K562 (cell line): Measurements from ENCODE around the gene PAIP2. TPM values are rescaled to one million over a fixed set of nuclear protein-coding genes. Genes with fewer than 3 reads are reported as not detected.

Experiments
- ATAC-seq: fragments of 200-7000 bp; cut with Tn5 transposase; 3 replicates; pipeline ENCODE4 v1.9.1; 2020; ENCODE audit warnings: moderate library complexity
- BruUV-seq: library from RNA; stranded (reverse); fragments of 400-500 nt; replicated peaks from 2 replicates; lab custom pipeline; 2021; lab: Mats Ljungman, UMichigan
- CTCF ChIA-PET: fragments of 300-600 bp; formaldehyde crosslinking; extraction: SDS; loops from one replicate; lab custom pipeline; 2021; ENCODE audit warnings: low intra/inter-chr PET ratio; lab: Yijun Ruan, JAX
- POLR2A ChIA-PET: fragments of 300-600, 350-650 bp; sonication (Branson Sonifier 250); formaldehyde crosslinking; extraction: SDS; loops from one replicate; lab custom pipeline; 2021; ENCODE audit warnings: antibody characterized with exemption, inconsistent platforms; lab: Yijun Ruan, JAX
- DNase-seq, 4 experiments: peaks; one replicate each; pipeline versions ENCODE4 v3.0.0 to v3.0.0-alpha.2; 2011 to 2018; ENCODE audit warnings: low spot score in 3 of 4, mixed read lengths in 3 of 4; ENCODE audit errors: extremely low read depth in 1 of 4
- FAIRE-seq: peaks from 2 replicates; lab custom pipeline; 2011; peaks lifted over from hg19 to GRCh38; lab: Jason Lieb, UNC
- H2AFZ ChIP-seq: 2 replicates; pipeline ENCODE4 v1.6.0; 2011; ENCODE audit warnings: low read depth, low read length, control low read depth, inconsistent platforms
- H3K27ac ChIP-seq: fragments of 200-600 bp; 3 replicates; pipeline ENCODE4 v1.8.0; 2011; ENCODE audit warnings: low read depth, mild to moderate bottlenecking, control low read depth, inconsistent platforms, low read length, moderate library complexity, mixed read lengths; ENCODE audit errors: extremely low read depth
- H3K27me3 ChIP-seq, 2 experiments: fragments of 300-600 bp in 1 of 2; 2 replicates in 1 of 2; 3 replicates in 1 of 2; pipeline versions ENCODE4 v1.6.0 to v1.8.0; 2011; ENCODE audit warnings: inconsistent platforms in 2 of 2, low read length in 2 of 2, mild to moderate bottlenecking in 1 of 2, mixed read lengths in 1 of 2, moderate library complexity in 1 of 2; ENCODE audit not compliant: control insufficient read depth in 2 of 2, insufficient read depth in 2 of 2
- H3K36me3 ChIP-seq: fragments of 300-600 bp; 3 replicates; pipeline ENCODE4 v1.8.0; 2011; ENCODE audit warnings: mild to moderate bottlenecking, low read length, inconsistent platforms; ENCODE audit not compliant: control insufficient read depth, insufficient read depth
- H3K4me1 ChIP-seq, 2 experiments: fragments of 200-600 bp in 1 of 2; replicated peaks in 1 of 2; 2 replicates in 1 of 2; 3 replicates in 1 of 2; pipeline versions ENCODE4 v1.5.1 to v1.8.0; 2011; ENCODE audit warnings: inconsistent platforms in 2 of 2, low read length in 2 of 2, mild to moderate bottlenecking in 1 of 2, mixed read lengths in 1 of 2, moderate library complexity in 1 of 2; ENCODE audit not compliant: control insufficient read depth in 2 of 2, insufficient read depth in 2 of 2
- H3K4me2 ChIP-seq: 2 replicates; pipeline ENCODE4 v1.6.1; 2011; ENCODE audit warnings: low read length, control low read depth, inconsistent platforms, mixed read lengths; ENCODE audit not compliant: insufficient read depth
- H3K4me3 ChIP-seq: fragments of 200-600 bp; sonication (generic), shearing (Covaris generic); 2 replicates; pipeline ENCODE4 v1.5.1; 2016; ENCODE audit warnings: control low read depth, inconsistent platforms
- H3K79me2 ChIP-seq: fragments of 200-600 bp; 3 replicates; pipeline ENCODE4 v1.8.0; 2011; ENCODE audit warnings: low read length, inconsistent platforms; ENCODE audit not compliant: control insufficient read depth, insufficient read depth
- H3K9ac ChIP-seq, 2 experiments: 2 replicates each; pipeline versions ENCODE4 v1.6.0 to v1.6.1; 2011; ENCODE audit warnings: low read depth in 2 of 2, low read length in 2 of 2, control low read depth in 1 of 2, inconsistent platforms in 1 of 2, mild to moderate bottlenecking in 1 of 2, mixed read lengths in 1 of 2; ENCODE audit not compliant: insufficient read depth in 1 of 2
- H3K9me1 ChIP-seq: one replicate; pipeline ENCODE4 v1.6.0; 2011; ENCODE audit warnings: inconsistent platforms, mild to moderate bottlenecking, low read length, moderate library complexity; ENCODE audit not compliant: control insufficient read depth, insufficient read depth
- H3K9me3 ChIP-seq: replicated peaks from 2 replicates; pipeline ENCODE4 v1.5.1; 2011; ENCODE audit warnings: low read depth, low read length, inconsistent platforms; ENCODE audit not compliant: control insufficient read depth, insufficient read depth
- H4K20me1 ChIP-seq: replicated peaks from 2 replicates; pipeline ENCODE4 v1.6.1; 2011; ENCODE audit warnings: low read length, inconsistent platforms, mixed read lengths; ENCODE audit not compliant: control insufficient read depth, insufficient read depth
- RBM14 ChIP-seq: fragments of 200-400 bp; formaldehyde crosslinking; IDR thresholded peaks from 2 replicates; pipeline ENCODE4 v1.6.1; 2018; ENCODE audit warnings: low read depth, mild to moderate bottlenecking, low read length, moderate library complexity, borderline replicate concordance; ENCODE audit not compliant: insufficient read depth
- SUPT5H ChIP-seq: fragments of 450-650 bp; IDR thresholded peaks from 2 replicates; pipeline ENCODE4 v1.6.1; 2016
- WGBS: fragments of 100-300 bp; shearing (Covaris generic); methylation state at CpG from one replicate; pipeline ENCODE4 v1.1.6; 2016; ENCODE audit warnings: low coverage, mixed read lengths; ENCODE audit not compliant: insufficient coverage; ENCODE audit errors: missing lambda C conversion rate; 5-methylcytosine and 5-hydroxymethylcytosine counted together
- in situ Hi-C: fragments of 300-500 bp; cut with MboI; formaldehyde crosslinking; loops from 4 replicates; pipeline ENCODE4 v1.15.0; 2018; ENCODE audit warnings: inconsistent platforms, mixed read lengths
- intact Hi-C: fragments of 100-400 bp; cut with micrococcal nuclease; formaldehyde crosslinking; loops from 2 replicates; pipeline ENCODE4 v1.14.2; 2022
- polyA plus RNA-seq, 8 experiments: library from polyadenylated mRNA; depleted of rRNA in 4 of 8; stranded (reverse) in 5 of 8; unstranded in 3 of 8; fragments of >200 nt; fragmentation: Nextera tagmentation in 2 of 8; fragmentation: Illumina TruSeq in 1 of 8; extraction: Ambion mirVana in 2 of 8; extraction: Trizol in 1 of 8; gene quantifications; 2 replicates each; pipeline versions ENCODE4 v1.2.1 to v1.2.3, GENCODE V29; 2011 to 2014; ENCODE audit warnings: inconsistent platforms in 1 of 8, missing spikeins in 1 of 8
- total RNA-seq, 7 experiments: library from RNA; depleted of rRNA in 6 of 7; stranded (reverse); fragments of >200 nt in 6 of 7; fragmentation: Illumina TruSeq in 2 of 7; extraction: Trizol in 2 of 7; gene quantifications; 2 replicates each; pipeline versions ENCODE4 v1.2.1 to v1.2.3, GENCODE V29; 2011 to 2021; ENCODE audit warnings: low replicate concordance in 1 of 7
- TF ChIP-seq, protein P1 (sequence below): sonication (generic); formaldehyde crosslinking; IDR thresholded peaks from 2 replicates; pipeline ENCODE4 v1.8.1; 2023; ENCODE audit warnings: mild to moderate bottlenecking, missing genetic modification reagents

The PAIP2 gene
- total and polyA plus RNA-seq, 9 of the 15 experiments (the other 6 are each of a cell fraction or from before 2014, with no cell fraction given) = 78.3 to 187 (median 128) TPM

DNA sequence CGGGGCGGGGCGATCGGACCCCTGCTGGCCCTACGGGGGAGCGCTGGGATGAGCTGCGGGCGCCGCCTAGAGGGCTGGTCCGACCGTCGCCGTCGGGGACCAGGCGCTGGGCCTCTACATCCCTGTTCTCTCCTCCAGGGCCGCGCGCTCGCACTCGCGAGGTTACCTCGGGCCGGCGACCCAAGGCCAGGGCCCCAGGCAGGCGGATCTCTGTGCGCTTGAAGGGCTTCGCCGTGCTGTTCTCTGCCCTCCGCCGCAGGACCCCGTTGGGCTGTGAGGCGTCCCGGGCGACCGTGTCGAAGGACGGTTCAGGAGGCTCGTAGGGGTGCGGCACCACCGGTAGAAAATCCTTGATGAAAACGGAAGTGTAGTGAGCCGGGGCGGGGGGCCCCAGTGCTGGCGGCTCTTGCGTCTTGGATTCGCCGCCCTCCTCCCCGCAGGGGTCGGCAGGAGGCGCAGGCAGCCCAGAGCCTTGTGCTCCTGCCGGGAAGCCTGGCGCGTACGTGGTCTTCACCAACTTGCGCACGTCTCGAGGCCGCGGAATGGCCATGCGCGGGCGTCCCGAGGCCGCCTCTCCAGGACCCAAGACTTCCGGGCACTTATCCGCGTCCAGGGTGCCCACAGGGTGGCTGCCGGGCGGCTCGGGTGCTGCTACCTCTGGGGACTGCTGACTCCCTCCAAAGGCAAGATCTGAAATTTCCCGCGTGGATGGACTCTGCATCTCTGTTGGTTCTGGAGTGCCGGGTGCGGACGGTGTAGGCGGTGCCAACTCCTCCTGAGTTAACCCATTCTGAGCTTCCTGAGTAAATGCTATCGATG is 51.2 kb downstream of the PAIP2 start:
- in situ Hi-C loops = no loop called here
- WGBS = 96% methylated on average over 19 of the region's 77 CpGs

More for the DNA sequence above, 51.2 kb downstream of the PAIP2 start:
- no peak overlapping the region for H3K4me3 ChIP-seq
- no peaks in the 10 kb centered on the region; the same call in 1 of the 2 replicates for H3K9me3 ChIP-seq
- ATAC-seq (no peak), DNase-seq (no peak), FAIRE-seq (no peak)
- intact Hi-C loops = no loop called here
- no peak overlapping the region for H3K9ac ChIP-seq
- BruUV-seq = no TSS peak
- peaks cover 7 to 23% of the 10 kb centered on the region in 2 experiments for H3K4me1 ChIP-seq
- TF ChIP-seq RBM14 = 0 out of 2 replicates have a peak, but pooled peaks have one; percentile 66
- no peak for TF ChIP-seq SUPT5H
- TF ChIP-seq, protein P1, sequence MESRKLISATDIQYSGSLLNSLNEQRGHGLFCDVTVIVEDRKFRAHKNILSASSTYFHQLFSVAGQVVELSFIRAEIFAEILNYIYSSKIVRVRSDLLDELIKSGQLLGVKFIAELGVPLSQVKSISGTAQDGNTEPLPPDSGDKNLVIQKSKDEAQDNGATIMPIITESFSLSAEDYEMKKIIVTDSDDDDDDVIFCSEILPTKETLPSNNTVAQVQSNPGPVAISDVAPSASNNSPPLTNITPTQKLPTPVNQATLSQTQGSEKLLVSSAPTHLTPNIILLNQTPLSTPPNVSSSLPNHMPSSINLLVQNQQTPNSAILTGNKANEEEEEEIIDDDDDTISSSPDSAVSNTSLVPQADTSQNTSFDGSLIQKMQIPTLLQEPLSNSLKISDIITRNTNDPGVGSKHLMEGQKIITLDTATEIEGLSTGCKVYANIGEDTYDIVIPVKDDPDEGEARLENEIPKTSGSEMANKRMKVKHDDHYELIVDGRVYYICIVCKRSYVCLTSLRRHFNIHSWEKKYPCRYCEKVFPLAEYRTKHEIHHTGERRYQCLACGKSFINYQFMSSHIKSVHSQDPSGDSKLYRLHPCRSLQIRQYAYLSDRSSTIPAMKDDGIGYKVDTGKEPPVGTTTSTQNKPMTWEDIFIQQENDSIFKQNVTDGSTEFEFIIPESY = peak; percentile 50; the same call in 1 of the 2 replicates
- no peaks in the 10 kb centered on the region for H4K20me1 ChIP-seq
- no peak overlapping the region for H2AFZ ChIP-seq
- no peak overlapping the region for H3K27ac ChIP-seq
- ChIA-PET CTCF (no interaction called here), POLR2A (no interaction called here)
- no peaks in the 10 kb centered on the region for H3K36me3 ChIP-seq
- H3K79me2 ChIP-seq = no peaks in the 10 kb centered on the region
- H3K27me3 ChIP-seq = no peaks in the 10 kb centered on the region
- no peaks in the 10 kb centered on the region for H3K9me1 ChIP-seq
- no peak overlapping the region for H3K4me2 ChIP-seq
